B cell (primary cell): ENCODE measurements around the gene FLVCR1. TPM values are rescaled to one million over a fixed set of nuclear protein-coding genes. Genes with fewer than 3 reads are reported as not detected.
"Not testable (repeated sequence)": the region's sequence is repeated elsewhere in the genome, so short reads cannot be mapped to it uniquely, and the experiment has no call there.

ENCODE experiments used
- ATAC-seq: fragments of 200-7000 bp; cut with Tn5 transposase; one replicate; pipeline ENCODE4 v1.10.0; 2021; ENCODE audit warnings: low read depth, mild to moderate bottlenecking, moderate number of reproducible peaks, moderate library complexity
- CTCF ChIA-PET: fragments of 350-600 bp; sonication (Branson Sonifier 250); formaldehyde crosslinking; loops from one replicate; lab custom pipeline; 2021; ENCODE audit warnings: antibody characterized with exemption, inconsistent platforms; lab: Charles Lee
- POLR2A ChIA-PET: fragments of 350-600 bp; sonication (Branson Sonifier 250); formaldehyde crosslinking; loops from one replicate; lab custom pipeline; 2021; ENCODE audit warnings: antibody characterized with exemption; lab: Charles Lee
- DNase-seq: peaks from one replicate; pipeline ENCODE4 v3.0.0; 2013
- H2AFZ ChIP-seq: 2 replicates; pipeline ENCODE4 v1.6.1; 2012; ENCODE audit warnings: mild to moderate bottlenecking, low read depth, low read length; ENCODE audit not compliant: insufficient read depth, poor library complexity, severe bottlenecking
- H3K27ac ChIP-seq, 2 donors: 1 replicate in 1 of 2; 2 replicates in 1 of 2; pipeline ENCODE4 v1.5.1; 2012 to 2013; ENCODE audit warnings: low read length in 2 of 2, mild to moderate bottlenecking in 2 of 2, moderate library complexity in 1 of 2
- H3K27me3 ChIP-seq, 4 experiments: fragments of 200-600 bp in 1 of 4; sonication (generic) in 1 of 4; replicated peaks in 1 of 4; 1 replicate in 2 of 4; 2 replicates in 2 of 4; pipeline versions ENCODE4 v1.6.1 to v1.7.0; 2013 to 2016; ENCODE audit warnings: low read length in 3 of 4, mild to moderate bottlenecking in 2 of 4, mixed read lengths in 1 of 4, moderate library complexity in 1 of 4; ENCODE audit not compliant: insufficient read depth in 4 of 4, control insufficient read depth in 3 of 4; ENCODE audit errors: control extremely low read depth in 1 of 4
- H3K36me3 ChIP-seq, 2 experiments: replicated peaks in 1 of 2; 1 replicate in 1 of 2; 2 replicates in 1 of 2; pipeline versions ENCODE4 v1.6.1 to v1.7.1; 2013; ENCODE audit warnings: low read length in 1 of 2; ENCODE audit not compliant: insufficient read depth in 2 of 2, control insufficient read depth in 1 of 2; ENCODE audit errors: control extremely low read depth in 1 of 2, extremely low read depth in 1 of 2
- H3K4me1 ChIP-seq, 2 donors: fragments of 200-600 bp in 1 of 2; sonication (generic) in 1 of 2; 1 replicate in 1 of 2; 2 replicates in 1 of 2; pipeline versions ENCODE4 v1.5.1 to v1.6.1; 2013 to 2017; ENCODE audit warnings: low read length in 2 of 2; ENCODE audit not compliant: control insufficient read depth in 2 of 2, insufficient read depth in 2 of 2
- H3K4me2 ChIP-seq: replicated peaks from 2 replicates; pipeline ENCODE3; 2012; ENCODE audit warnings: mild to moderate bottlenecking, low read depth, low read length; ENCODE audit not compliant: poor library complexity, severe bottlenecking
- H3K4me3 ChIP-seq, 5 experiments: fragments of 200-600 bp in 1 of 5; sonication (generic) in 1 of 5; 1 replicate in 3 of 5; 2 replicates in 2 of 5; pipeline versions ENCODE4 v1.5.1 to v1.7.0; 2011 to 2016; ENCODE audit warnings: low read length in 4 of 5, mild to moderate bottlenecking in 4 of 5, low read depth in 2 of 5, control low read depth in 1 of 5, moderate library complexity in 1 of 5; ENCODE audit not compliant: insufficient read depth in 1 of 5; ENCODE audit errors: control extremely low read depth in 1 of 5, extremely low read depth in 1 of 5
- H3K79me2 ChIP-seq: fragments of 200-600 bp; sonication (generic); one replicate; pipeline ENCODE4 v1.6.0; 2016; ENCODE audit warnings: low read length; ENCODE audit not compliant: control insufficient read depth, insufficient read depth
- H3K9ac ChIP-seq: fragments of 200-600 bp; sonication (generic); 2 replicates; pipeline ENCODE4 v1.6.1; 2017; ENCODE audit warnings: mild to moderate bottlenecking, low read length, moderate library complexity
- H3K9me3 ChIP-seq, 3 donors: one replicate each; pipeline versions ENCODE4 v1.6.1 to v1.7.1; 2013; ENCODE audit warnings: low read length in 2 of 3; ENCODE audit not compliant: control insufficient read depth in 2 of 3, insufficient read depth in 1 of 3; ENCODE audit errors: control extremely low read depth in 1 of 3
- H4K20me1 ChIP-seq: 2 replicates; pipeline ENCODE4 v1.6.0; 2012; ENCODE audit warnings: mild to moderate bottlenecking, low read length; ENCODE audit not compliant: insufficient read depth, control insufficient read depth, poor library complexity, severe bottlenecking
- H3K27ac Mint-ChIP-seq: one replicate; pipeline ENCODE4 v1.8.0; 2021; ENCODE audit warnings: mixed read lengths
- H3K27me3 Mint-ChIP-seq: one replicate; pipeline ENCODE4 v1.8.0; 2021; ENCODE audit warnings: mixed read lengths
- H3K4me1 Mint-ChIP-seq: one replicate; pipeline ENCODE4 v1.8.0; 2021; ENCODE audit warnings: mixed read lengths
- H3K4me3 Mint-ChIP-seq: one replicate; pipeline ENCODE4 v1.8.0; 2021; ENCODE audit warnings: mixed read lengths
- H3K9me3 Mint-ChIP-seq: one replicate; pipeline ENCODE4 v1.8.0; 2022; ENCODE audit warnings: mixed read lengths; ENCODE audit not compliant: insufficient read depth
- CTCF ChIP-seq: fragments of 200-600 bp; IDR thresholded peaks from one replicate; pipeline ENCODE4 v1.8.0; 2022; ENCODE audit warnings: antibody characterized with exemption, mild to moderate bottlenecking
- EZH2 ChIP-seq: IDR thresholded peaks from 2 replicates; pipeline ENCODE4 v1.6.1; 2012; ENCODE audit warnings: borderline replicate concordance, low read depth, mild to moderate bottlenecking, moderate library complexity, low read length; ENCODE audit not compliant: insufficient read depth, poor library complexity, severe bottlenecking
- WGBS: methylation state at CpG from one replicate; pipeline ENCODE4 v1.1.5; 2013; ENCODE audit warnings: missing lambda C conversion rate; ENCODE audit not compliant: insufficient coverage; 5-methylcytosine and 5-hydroxymethylcytosine counted together
- intact Hi-C: fragments of 100-400 bp; cut with micrococcal nuclease; formaldehyde crosslinking; loops from one replicate; pipeline ENCODE4 v1.10.0; 2022
- polyA plus RNA-seq: library from polyadenylated mRNA; depleted of rRNA; stranded (reverse); fragments of >200 nt; gene quantifications from 2 replicates; pipeline ENCODE4 v1.2.3, GENCODE V29; 2012
- total RNA-seq, 2 donors: library from RNA; stranded (reverse); fragments of 120-200 nt in 1 of 2; gene quantifications; 1 replicate in 1 of 2; 2 replicates in 1 of 2; pipeline versions ENCODE4 v1.2.3 to v1.2.4, GENCODE V29; 2013 to 2022

The FLVCR1 gene
- total and polyA plus RNA-seq, 2 donors (not counting 1 experiment from before 2014, with no cell fraction given), result 3.9 to 19.2 TPM

- POLR2A ChIA-PET, result no interaction called here
- Histone ChIP-seq H3K9ac (no peak overlapping the region), H2AFZ (no peak overlapping the region), H3K27ac (no peak overlapping the region), H3K4me3 (no peak overlapping the region), H3K36me3 (peaks cover 0 to 5% of the 10 kb centered on the region in 2 experiments), H3K4me1 (no peaks in the 10 kb centered on the region), H4K20me1 (no peaks in the 10 kb centered on the region), H3K27me3 (no peaks in the 10 kb centered on the region), H3K4me2 (no peak overlapping the region), H3K9me3 (peaks cover 5 to 25% (median 24%) of the 10 kb centered on the region in 3 donors), H3K79me2 (no peaks in the 10 kb centered on the region)
- no peaks in the 10 kb centered on the region for H3K4me1 Mint-ChIP-seq
- no CpG with 5 or more reads among the region's 1 CpG for WGBS
- intact Hi-C loops, result no loop called here
- CTCF ChIA-PET, result no interaction called here
- TF ChIP-seq CTCF (no peak), EZH2 (no peak)
- no peak overlapping the region for H3K27ac Mint-ChIP-seq
- no peak overlapping the region for H3K4me3 Mint-ChIP-seq
- H3K9me3 Mint-ChIP-seq, result peaks cover 18% of the 10 kb centered on the region
- DNase-seq, result no peak
- no peaks in the 10 kb centered on the region for H3K27me3 Mint-ChIP-seq
- ATAC-seq, result no peak
Measured at GRCh38 chr1:212903664-212904063, 45.6 kb downstream of the FLVCR1 start.

- H3K9me3 Mint-ChIP-seq, intact Hi-C loops, DNase-seq, H3K4me3 ChIP-seq, H3K27me3 ChIP-seq, H3K4me2 ChIP-seq, H3K27me3 Mint-ChIP-seq, ATAC-seq, H3K4me1 Mint-ChIP-seq, H3K36me3 ChIP-seq, H3K27ac Mint-ChIP-seq, H3K79me2 ChIP-seq, H2AFZ ChIP-seq, H3K27ac ChIP-seq, H4K20me1 ChIP-seq, H3K9me3 ChIP-seq, CTCF ChIA-PET, POLR2A ChIA-PET, H3K9ac ChIP-seq, H3K4me1 ChIP-seq, H3K4me3 Mint-ChIP-seq: not testable (repeated sequence)
- 95% methylated on average over 9 of the region's 12 CpGs for WGBS
Measured at GRCh38 chr1:212908071-212908470, 50.0 kb downstream of the FLVCR1 start.
